Cortex of kidney (tissue), 1 donor: ENCODE measurements around the gene SLC39A11.
"Not testable (repeated sequence)": the region's sequence is repeated elsewhere in the genome, so short reads cannot be mapped to it uniquely, and the experiment has no call there.

Experiments
- DNase-seq: peaks from one replicate; lab custom pipeline; 2025; lab: John Stamatoyannopoulos, UW

Gene SLC39A11

GRCh38 chr17:72832306-72832705, 260.2 kb downstream of the SLC39A11 start:
- no peak for DNase-seq

- no peak for DNase-seq
These were observed 262.6 kb downstream of the SLC39A11 start for GRCh38 chr17:72829883-72830282.

- no peak for DNase-seq
These were observed 265.9 kb downstream of the SLC39A11 start for GRCh38 chr17:72826602-72827001.

DNA sequence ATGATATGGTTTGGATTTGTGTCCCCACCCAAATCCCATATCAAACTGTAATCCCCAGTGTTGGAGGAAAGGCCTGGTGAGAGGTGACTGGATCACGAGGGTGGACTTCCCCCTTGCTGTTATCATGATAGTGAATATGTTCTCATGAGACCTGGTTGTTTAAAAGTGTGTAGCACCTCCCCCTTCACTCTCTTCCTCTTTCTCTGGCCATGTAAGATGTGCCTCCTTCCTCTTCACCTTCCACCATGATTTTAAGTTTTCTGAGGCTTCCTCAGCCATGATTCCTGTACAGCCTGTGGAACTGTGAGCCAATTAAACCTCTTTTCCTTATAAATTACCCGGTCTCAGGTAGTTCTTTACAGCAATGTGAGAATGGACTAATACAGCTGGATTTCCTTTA, 266.4 kb downstream of the SLC39A11 start:
- not testable (repeated sequence) for DNase-seq

- no peak for DNase-seq
These were observed 267.3 kb downstream of the SLC39A11 start for GRCh38 chr17:72825218-72825617.

- DNase-seq = not testable (repeated sequence)
These were observed 268.2 kb downstream of the SLC39A11 start for GRCh38 chr17:72824267-72824666.

- DNase-seq = no peak
These were observed 270.0 kb downstream of the SLC39A11 start for GRCh38 chr17:72822358-72823023.

GRCh38 chr17:72816406-72816805, 276.1 kb downstream of the SLC39A11 start:
- no peak for DNase-seq

GRCh38 chr17:72813481-72813880, 279.0 kb downstream of the SLC39A11 start:
- DNase-seq = no peak

GRCh38 chr17:72812823-72813222, 279.7 kb downstream of the SLC39A11 start:
- no peak for DNase-seq

- no peak for DNase-seq
These were observed 280.4 kb downstream of the SLC39A11 start for GRCh38 chr17:72811976-72812687.

GRCh38 chr17:72810991-72811508, 281.4 kb downstream of the SLC39A11 start:
- DNase-seq = no peak

- no peak for DNase-seq
These were observed 286.5 kb downstream of the SLC39A11 start for GRCh38 chr17:72806011-72806410.

DNA sequence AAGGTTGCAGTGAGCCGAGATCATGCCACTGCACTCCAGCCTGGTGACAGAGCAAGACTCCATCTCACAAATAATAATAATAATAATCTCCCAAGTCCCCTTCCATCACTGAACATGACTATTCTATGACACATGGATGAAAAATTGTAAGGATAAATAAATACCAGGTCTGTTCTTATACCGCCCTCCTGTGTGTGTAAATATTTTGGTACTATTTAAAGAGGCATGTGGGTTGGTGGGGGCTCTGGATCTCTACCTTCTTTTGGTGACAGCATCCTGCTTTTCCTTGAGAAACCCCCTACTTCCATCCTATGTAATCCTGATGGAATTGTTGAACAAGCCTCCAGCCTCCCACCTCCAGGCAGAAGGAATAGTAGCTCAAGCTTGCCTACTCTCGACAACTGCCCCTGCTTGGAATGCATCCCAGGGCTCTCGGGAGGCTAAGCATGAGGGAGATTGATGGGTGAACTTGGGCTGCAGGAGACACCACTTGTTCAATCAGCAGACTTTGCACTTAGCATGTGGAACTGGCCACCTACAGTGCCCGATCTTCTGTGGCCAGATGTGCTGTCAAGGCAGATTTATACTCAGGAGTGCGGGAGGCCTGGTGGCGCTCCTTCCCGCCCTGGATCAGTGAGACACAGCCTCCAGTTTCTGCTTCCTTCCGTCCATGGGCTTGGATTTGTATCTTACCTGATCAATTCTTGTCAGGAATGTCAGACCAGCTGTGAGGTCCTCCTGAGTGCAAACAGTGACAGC, 287.4 kb downstream of the SLC39A11 start:
- no peak for DNase-seq

DNA sequence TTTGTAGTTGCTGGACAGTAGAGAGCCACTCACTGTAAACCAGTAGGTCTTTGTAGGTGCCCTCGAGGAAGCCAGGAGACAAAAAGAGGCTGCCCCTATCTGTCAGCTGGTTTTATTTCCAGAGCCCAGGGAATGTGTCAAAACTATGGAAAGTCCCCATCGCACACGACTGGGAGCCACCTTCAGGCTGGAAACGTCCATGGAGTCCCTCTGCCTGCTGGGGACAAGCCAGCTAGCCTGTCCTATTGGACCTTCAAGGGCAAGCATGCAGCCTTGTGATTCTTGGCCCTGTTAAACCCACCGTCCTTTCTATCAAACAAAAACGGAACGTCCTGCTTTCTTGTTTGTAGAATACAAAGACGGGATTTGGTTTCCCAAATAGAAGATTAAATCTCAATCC, 289.8 kb downstream of the SLC39A11 start:
- DNase-seq = no peak

DNA sequence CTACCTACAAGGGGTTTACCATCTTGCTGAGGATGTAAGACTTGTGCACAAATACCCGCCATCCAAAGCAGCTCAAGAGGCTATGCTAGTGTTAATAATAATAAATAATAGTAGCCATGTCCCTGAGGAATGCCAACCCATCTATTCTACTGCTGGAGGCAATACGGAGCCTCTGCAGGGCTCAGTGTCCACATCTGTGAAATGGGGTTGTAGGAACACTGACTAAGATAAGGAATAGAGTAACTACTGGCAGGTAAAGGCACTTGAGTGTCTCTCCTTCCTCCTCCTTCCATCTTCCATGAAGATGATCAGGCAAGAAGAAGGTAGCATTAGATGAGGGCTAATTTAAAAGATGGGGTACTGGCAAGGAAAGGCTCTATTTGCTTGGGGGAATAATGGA, 295.3 kb downstream of the SLC39A11 start:
- DNase-seq = no peak

- DNase-seq = no peak
These were observed 296.5 kb downstream of the SLC39A11 start for GRCh38 chr17:72795941-72796340.

- DNase-seq = no peak
These were observed 298.3 kb downstream of the SLC39A11 start for GRCh38 chr17:72794152-72794551.

DNA sequence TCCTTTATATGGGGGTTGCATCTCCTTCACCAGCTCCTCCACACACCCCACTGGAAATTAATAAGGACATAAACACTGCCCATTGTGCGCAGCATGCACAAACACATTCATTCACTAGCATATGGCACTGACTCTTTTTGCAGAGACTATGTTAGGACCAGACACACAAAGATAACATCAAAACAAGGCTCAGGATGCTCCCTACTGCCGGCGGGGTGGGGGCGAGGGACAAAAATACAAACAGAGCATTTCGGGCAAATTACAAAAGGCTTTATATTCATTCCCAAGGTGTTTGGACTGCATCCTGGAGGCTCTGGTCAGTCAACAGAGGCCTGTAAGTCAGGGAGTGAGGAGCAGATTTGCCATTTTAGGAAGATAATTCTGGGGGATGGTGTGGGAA, 299.7 kb downstream of the SLC39A11 start:
- DNase-seq = no peak

- no peak for DNase-seq
These were observed 302.3 kb downstream of the SLC39A11 start for GRCh38 chr17:72790190-72790589.

DNA sequence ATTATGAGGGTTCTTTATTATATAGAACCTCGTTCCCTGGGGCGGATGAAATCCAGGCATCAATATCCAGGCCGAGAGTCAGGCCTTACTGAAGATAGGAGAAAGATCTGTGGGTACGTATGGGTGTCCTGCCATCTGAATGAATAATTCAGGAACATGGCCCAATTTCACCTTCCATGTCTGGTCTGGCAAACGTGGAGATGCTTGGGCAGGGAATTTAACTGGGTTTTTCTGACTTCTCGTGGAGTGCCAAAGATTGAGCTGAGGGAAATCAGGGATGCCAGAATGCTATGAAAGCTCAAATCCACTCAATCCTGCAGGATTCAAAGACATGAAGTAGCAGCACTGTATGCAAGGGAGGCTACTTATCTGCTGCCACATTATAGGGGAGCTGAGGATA, 302.8 kb downstream of the SLC39A11 start:
- DNase-seq = no peak

DNA sequence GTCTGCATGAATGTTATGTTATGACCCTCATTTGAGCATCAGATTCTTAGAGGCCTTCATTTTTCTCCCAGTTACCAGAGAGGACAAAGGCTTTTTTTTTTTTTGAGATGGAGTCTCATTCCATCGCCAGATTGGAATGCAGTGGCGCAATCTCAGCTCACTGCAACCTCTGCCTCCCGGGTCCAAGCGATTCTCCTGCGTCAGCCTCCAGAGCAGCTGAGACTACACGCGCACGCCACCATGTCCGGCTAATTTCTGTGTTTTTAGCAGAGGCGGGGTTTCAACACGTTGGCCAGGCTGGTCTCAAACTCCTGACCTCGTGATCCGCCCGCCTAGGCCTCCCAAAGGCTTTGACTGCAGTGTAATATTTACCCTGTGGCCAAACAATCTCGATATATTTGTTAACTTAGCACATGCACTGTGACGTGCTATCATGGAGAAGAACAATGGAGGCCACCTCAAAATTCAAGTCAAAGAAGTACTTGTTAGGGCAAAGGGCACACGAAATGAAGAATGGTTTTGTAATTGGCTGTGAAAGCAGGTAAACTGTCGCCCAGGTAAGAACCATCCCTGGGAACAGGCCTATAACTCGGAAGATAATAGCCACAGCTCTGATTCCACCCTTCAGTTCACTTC, 303.4 kb downstream of the SLC39A11 start:
- DNase-seq = no peak
